GM15510 (cell line): ENCODE results near the gene UGT1A4.

Source experiments
- POLR2A ChIP-seq: IDR thresholded peaks from 3 replicates; pipeline ENCODE4 v1.6.1; 2011; ENCODE audit warnings: borderline replicate concordance; ENCODE audit not compliant: insufficient read length; ENCODE audit errors: extremely low read depth

Gene UGT1A4

DNA sequence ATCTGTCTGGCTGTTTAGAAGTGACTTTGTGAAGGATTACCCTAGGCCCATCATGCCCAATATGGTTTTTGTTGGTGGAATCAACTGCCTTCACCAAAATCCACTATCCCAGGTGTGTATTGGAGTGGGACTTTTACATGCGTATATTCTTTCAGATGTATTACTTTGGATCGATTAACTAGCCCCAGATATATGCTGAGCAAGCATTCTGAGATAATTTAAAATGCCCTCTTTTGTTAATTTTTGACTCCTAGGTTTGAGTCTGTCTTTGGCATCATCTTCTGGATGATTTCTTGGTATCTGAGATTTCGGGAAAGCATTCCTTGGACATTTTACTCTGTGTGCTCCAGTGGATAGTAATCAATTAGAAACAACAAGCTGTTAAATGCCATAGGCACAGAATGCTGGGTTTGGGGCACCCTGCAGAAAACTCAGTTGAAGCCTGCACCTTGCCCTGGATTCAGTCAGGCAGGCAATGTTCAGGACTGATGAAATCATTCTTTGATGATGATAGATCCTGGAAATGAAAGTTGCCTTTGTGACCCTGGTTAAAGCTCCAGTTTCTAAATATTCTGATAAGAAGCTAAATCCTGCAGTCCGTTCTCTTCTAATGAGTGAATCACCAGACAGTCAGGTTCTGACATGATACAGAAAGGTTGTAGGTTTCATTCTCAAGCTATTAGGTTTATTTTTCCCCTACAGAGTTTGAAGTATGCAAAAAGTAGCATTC, 42.7 kb downstream of the UGT1A4 start:
- no peak for TF ChIP-seq POLR2A

DNA sequence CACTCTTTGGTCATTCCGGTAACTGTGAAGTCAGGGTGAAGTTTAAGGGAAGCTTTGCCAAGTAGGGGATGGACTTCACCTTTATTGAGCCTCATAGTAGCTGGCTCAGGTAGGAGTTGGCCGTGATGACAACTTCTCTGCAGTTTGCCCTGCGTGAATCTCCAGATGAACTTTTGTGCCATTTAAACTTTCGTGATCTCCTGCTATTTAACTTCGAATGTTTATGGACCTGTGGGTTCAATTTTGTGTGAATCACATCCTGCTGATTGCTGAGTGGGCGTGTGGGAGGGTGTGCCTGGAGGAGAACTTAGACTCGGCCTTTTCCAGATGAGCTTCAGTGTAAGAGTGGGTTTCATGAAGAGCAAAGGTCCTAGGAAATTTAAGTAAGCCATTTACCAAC, 45.7 kb downstream of the UGT1A4 start:
- TF ChIP-seq POLR2A: no peak

GRCh38 chr2:233764761-233765160, 46.2 kb downstream of the UGT1A4 start:
- TF ChIP-seq POLR2A: no peak

- no peak for TF ChIP-seq POLR2A
These were observed 47.9 kb downstream of the UGT1A4 start for GRCh38 chr2:233766416-233766815.

DNA sequence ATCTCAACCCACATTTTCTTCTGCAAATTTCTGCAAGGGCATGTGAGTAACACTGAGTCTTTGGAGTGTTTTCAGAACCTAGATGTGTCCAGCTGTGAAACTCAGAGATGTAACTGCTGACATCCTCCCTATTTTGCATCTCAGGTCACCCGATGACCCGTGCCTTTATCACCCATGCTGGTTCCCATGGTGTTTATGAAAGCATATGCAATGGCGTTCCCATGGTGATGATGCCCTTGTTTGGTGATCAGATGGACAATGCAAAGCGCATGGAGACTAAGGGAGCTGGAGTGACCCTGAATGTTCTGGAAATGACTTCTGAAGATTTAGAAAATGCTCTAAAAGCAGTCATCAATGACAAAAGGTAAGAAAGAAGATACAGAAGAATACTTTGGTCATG, 49.5 kb downstream of the UGT1A4 start:
- no peak for TF ChIP-seq POLR2A

DNA sequence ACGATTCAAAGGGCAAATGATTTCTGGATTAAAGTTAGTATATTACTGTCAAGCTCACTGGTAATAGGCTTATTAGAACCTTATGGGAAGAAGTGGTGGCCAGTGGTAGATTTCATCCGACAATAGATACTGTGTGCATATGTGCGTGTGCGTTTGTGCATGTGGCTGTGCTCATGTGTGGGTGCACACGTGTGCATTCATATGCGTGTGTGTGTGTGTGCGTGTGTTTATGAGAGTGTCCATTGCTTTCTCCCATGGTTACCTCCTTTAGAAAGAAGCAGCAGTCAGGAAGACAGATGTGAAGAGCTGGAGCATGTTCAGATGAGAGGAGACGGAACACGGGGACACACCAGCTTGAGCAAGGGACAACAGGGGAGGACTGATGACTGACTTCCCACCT, 50.7 kb downstream of the UGT1A4 start:
- TF ChIP-seq POLR2A: no peak

DNA sequence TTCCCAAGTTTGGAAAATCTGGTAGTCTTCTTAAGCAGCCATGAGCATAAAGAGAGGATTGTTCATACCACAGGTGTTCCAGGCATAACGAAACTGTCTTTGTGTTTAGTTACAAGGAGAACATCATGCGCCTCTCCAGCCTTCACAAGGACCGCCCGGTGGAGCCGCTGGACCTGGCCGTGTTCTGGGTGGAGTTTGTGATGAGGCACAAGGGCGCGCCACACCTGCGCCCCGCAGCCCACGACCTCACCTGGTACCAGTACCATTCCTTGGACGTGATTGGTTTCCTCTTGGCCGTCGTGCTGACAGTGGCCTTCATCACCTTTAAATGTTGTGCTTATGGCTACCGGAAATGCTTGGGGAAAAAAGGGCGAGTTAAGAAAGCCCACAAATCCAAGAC, 53.6 kb downstream of the UGT1A4 start:
- TF ChIP-seq POLR2A: no peak

DNA sequence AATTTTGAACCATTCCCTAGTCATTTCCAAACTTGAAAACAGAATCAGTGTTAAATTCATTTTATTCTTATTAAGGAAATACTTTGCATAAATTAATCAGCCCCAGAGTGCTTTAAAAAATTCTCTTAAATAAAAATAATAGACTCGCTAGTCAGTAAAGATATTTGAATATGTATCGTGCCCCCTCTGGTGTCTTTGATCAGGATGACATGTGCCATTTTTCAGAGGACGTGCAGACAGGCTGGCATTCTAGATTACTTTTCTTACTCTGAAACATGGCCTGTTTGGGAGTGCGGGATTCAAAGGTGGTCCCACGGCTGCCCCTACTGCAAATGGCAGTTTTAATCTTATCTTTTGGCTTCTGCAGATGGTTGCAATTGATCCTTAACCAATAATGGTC, 54.0 kb downstream of the UGT1A4 start:
- TF ChIP-seq POLR2A: no peak

DNA sequence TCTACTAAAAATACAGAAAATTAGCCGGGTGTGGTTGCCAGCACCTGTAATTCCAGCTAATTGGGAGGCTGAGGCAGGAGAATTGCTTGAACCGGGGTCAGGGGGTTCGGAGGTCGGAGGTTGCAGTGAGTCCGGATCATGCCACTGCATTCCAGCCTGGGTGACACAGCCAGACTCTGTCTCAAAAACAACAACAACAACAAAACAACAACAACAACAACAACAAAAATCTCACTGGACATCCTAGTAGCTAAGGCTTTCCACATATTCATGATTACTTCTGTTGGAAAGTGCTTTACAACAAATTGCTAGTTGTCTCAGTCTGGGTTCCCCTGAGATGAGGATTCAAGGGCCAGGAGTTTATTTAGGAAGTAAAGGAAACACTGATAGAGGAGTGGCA, 55.3 kb downstream of the UGT1A4 start:
- TF ChIP-seq POLR2A: no peak

- TF ChIP-seq POLR2A: no peak
These were observed 56.9 kb downstream of the UGT1A4 start for GRCh38 chr2:233775414-233775813.

DNA sequence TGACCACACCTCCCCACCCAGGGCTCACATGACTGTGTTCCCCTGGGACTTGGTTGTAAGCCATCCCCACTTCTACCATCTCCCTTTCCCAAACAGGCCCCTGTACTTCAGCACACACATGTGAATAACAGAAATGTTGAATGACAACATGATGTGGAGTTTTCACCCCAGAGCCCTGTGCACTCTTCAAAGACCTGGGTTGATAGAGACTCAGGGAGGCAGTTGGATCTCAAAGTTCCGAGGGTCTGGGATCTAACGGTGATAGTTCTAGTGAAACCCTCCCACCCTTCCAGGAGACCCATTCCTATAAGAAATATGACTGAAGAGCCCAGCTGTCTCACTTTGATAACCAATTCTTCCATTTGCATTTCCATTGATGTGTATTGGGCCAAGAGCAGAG, 59.5 kb downstream of the UGT1A4 start, which contains the start of gene MROH2A:
TSS of gene MROH2A (plus strand) at position 301 of the 400 bp plus-strand sequence. CDS start 1,029 bp downstream, outside the sequence.
- no peak for TF ChIP-seq POLR2A

DNA sequence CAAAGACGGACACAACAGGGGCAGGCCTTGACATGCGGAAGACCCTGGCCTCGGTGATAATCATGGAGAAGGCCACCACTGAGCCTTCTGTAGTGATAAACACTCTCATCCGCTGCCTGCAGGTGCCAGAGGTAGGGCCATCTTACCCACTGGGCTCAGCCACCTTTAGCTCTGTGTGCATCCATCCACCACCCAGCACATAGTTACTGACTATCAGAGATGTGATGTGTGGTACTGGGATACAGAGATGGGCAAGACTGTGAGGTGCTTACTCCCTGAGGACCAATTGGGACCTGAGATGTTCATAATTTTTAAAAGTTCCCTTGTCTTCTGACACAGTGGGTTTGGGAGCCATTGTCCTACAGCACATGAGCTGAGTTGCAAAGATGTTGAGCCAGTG, 61.2 kb downstream of the UGT1A4 start:
- no peak for TF ChIP-seq POLR2A

DNA sequence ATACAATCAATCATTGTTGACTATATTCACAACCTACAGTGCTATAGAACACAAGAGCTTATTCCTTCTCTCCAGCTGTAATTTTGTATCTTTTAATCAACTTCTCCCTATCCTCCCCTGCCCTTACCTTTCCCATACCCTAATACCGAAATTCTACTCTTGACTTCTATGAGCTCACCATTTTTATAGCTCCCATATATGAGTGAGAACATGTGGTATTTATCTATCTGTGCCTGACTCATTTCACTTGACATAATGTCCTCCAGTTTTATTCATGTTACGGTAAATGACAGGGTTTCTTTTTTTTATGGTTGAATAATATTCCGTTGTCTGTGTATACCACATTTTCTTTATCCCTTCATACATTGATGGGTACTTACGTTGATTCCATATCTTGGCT, 62.2 kb downstream of the UGT1A4 start:
- TF ChIP-seq POLR2A: no peak

DNA sequence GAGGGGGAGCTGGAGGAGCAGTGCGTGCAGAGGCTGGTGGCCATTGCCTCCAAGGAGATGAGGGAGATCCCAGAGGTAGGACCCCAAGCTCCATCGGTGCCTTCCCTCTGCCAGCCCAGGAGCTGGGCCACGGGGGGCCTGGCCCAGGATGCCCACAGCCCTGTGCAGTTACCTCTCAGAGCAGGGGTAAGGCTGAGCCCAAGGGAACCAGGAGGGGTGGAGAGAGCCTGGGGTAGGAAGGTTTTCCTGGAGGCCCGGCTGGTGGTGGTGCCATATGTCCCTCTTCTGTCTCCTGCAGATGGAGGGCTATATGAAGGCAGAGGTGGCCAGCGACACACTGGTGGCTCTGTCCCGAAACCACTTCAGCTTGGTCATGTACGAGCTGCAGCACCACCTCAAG, 71.0 kb downstream of the UGT1A4 start:
- TF ChIP-seq POLR2A: no peak

DNA sequence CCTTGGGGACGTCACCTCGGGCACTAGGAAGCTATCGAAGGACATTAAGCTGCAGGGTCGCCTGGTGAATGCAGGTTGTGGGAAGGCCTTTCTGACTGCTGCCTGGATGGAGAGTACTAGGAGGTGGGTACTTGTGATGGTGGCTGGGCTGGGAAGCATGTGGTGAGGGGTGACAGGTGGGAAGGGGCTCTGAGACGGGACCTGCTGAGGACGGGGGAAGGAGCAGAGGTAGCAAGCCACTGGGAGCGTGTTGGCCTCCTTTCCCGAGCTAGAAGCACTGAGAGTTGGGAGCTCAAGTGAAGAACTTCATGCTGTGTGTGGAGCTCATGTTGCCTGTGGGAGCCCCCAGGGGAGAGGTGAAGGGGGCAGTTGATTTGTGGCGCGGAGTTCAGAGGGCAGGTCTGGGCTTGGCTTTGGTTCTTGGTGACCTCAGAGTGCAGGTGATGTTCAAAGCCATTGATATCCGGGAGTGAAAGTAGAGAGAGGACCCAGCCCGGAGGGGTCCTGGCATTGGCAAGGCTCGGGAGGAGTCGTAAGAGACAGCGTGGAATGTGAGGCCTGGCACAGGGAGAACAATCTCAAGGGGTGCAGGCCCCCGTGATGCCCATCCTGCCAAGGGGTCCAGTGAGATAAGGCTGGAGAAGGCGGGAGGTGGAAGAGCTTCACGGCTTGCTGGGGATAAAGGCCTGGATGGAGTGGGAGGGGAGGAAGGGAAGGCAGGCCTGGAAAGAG, 72.8 kb downstream of the UGT1A4 start:
- no peak for TF ChIP-seq POLR2A

GRCh38 chr2:233791883-233792329, 73.4 kb downstream of the UGT1A4 start:
- no peak for TF ChIP-seq POLR2A
